ENCODE results near the gene SELENOT. TPM values are rescaled to one million over a fixed set of nuclear protein-coding genes. Genes with fewer than 3 reads are reported as not detected.

SELENOT gene
- total RNA-seq, 1 donor: 186 TPM

GRCh38 chr3:150656316-150656715 is 53.2 kb downstream of the SELENOT start:
- no peak overlapping the region for H3K4me3 ChIP-seq (ENCODE audit: low read depth, low read length)
- no peak for DNase-seq (ENCODE audit: low read depth)
- TF ChIP-seq CTCF (IDR thresholded peaks at IDR 0.05; ENCODE audit: insufficient read depth, low read depth, low read length): no peak

- no peak overlapping the region for H3K4me3 ChIP-seq (ENCODE audit: low read depth, low read length)
- no peak for TF ChIP-seq CTCF (IDR thresholded peaks at IDR 0.05; ENCODE audit: insufficient read depth, low read depth, low read length)
- no peak for DNase-seq (ENCODE audit: low read depth)
Measured at GRCh38 chr3:150662410-150663200, 59.5 kb downstream of the SELENOT start.

- H3K4me3 ChIP-seq (ENCODE audit: low read depth, low read length): no peak overlapping the region
- no peak for TF ChIP-seq CTCF (IDR thresholded peaks at IDR 0.05; ENCODE audit: insufficient read depth, low read depth, low read length)
- DNase-seq (ENCODE audit: low read depth): no peak
Measured at GRCh38 chr3:150663461-150663860, 60.3 kb downstream of the SELENOT start.

- no peak for TF ChIP-seq CTCF (IDR thresholded peaks at IDR 0.05; ENCODE audit: insufficient read depth, low read depth, low read length)
- no peak overlapping the region for H3K4me3 ChIP-seq (ENCODE audit: low read depth, low read length)
- DNase-seq (ENCODE audit: low read depth): no peak
Measured at GRCh38 chr3:150666167-150666566, 63.0 kb downstream of the SELENOT start.

GRCh38 chr3:150673966-150674365 is 70.8 kb downstream of the SELENOT start:
- no peak for DNase-seq (ENCODE audit: low read depth)
- TF ChIP-seq CTCF (IDR thresholded peaks at IDR 0.05; ENCODE audit: insufficient read depth, low read depth, low read length): no peak
- no peak overlapping the region for H3K4me3 ChIP-seq (ENCODE audit: low read depth, low read length)

GRCh38 chr3:150675587-150675986 is 72.5 kb downstream of the SELENOT start:
- DNase-seq (ENCODE audit: low read depth): no peak
- no peak for TF ChIP-seq CTCF (IDR thresholded peaks at IDR 0.05; ENCODE audit: insufficient read depth, low read depth, low read length)
- no peak overlapping the region for H3K4me3 ChIP-seq (ENCODE audit: low read depth, low read length)

Other genes starting within 250 kb of the SELENOT start
- gene TSC22D2, start 195.0 kb upstream of the SELENOT start, total RNA-seq: 14.2 and 16.4 TPM in 2 replicates
- 151 and 176 TPM in 2 replicates for gene SERP1, start 56.8 kb upstream of the SELENOT start, total RNA-seq
- gene EIF2A, start 56.5 kb upstream of the SELENOT start, total RNA-seq: 147 and 156 TPM in 2 replicates
- 0.32 and 0.43 TPM in 2 replicates for gene ERICH6, start 100.6 kb downstream of the SELENOT start, total RNA-seq
- 30.2 and 63.8 TPM in 2 replicates for gene SIAH2, start 159.8 kb downstream of the SELENOT start, total RNA-seq